SH-SY5Y (cell line): ENCODE measurements around the gene CEP350.

Experiments used
- GATA2 ChIP-seq: IDR thresholded peaks from 2 replicates; pipeline ENCODE4 v1.6.1; 2011; ENCODE audit warnings: mild to moderate bottlenecking, low read depth, low read length
- GATA3 ChIP-seq: IDR thresholded peaks from 2 replicates; pipeline ENCODE4 v1.6.1; 2011; ENCODE audit warnings: low read depth, mild to moderate bottlenecking, low read length, moderate library complexity

DNA sequence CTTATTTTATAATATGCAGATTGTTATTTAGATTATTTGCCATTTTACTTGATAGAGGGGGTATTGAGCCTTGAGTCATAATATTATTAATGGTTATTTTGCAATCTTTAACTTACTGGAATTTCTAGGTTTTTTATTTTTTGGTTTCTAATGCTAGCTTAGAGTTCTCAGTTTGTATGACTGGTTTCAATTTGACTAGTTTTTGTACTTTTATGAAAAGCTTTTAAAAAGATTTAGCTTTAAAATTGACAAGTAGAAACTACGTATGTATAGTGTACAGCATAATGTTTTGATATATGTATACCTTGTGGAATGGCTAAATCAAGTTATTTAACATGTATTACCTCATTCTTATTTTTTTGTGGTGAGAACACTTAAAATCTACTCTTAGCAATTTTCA is 41.5 kb downstream of the CEP350 start:
- no peak for TF ChIP-seq GATA2
- no peak for TF ChIP-seq GATA3
